Neural progenitor cell (in vitro differentiated cells): ENCODE data around the gene DQX1. TPM values are rescaled to one million over a fixed set of nuclear protein-coding genes. Genes with fewer than 3 reads are reported as not detected.

Experiments
- DNase-seq: peaks from one replicate; pipeline ENCODE4 v3.0.0-alpha.2; 2016; ENCODE audit warnings: low spot score
- H2AFZ ChIP-seq: fragments of 200-600 bp; sonication (generic); replicated peaks from 2 replicates; pipeline ENCODE4 v1.6.1; 2016; ENCODE audit warnings: antibody characterized with exemption
- H3F3A ChIP-seq: fragments of 200-600 bp; sonication (generic); 2 replicates; pipeline ENCODE4 v1.6.1; 2016; ENCODE audit warnings: antibody characterized with exemption, low read depth
- H3K27ac ChIP-seq: fragments of 200-600 bp; sonication (generic); 2 replicates; pipeline ENCODE4 v1.5.1; 2016; ENCODE audit warnings: mild to moderate bottlenecking
- H3K27me3 ChIP-seq: fragments of 200-600 bp; sonication (generic); 2 replicates; pipeline ENCODE4 v1.6.1; 2016; ENCODE audit warnings: mild to moderate bottlenecking, moderate library complexity
- H3K36me3 ChIP-seq: fragments of 200-600 bp; sonication (generic); 2 replicates; pipeline ENCODE4 v1.5.1; 2016
- H3K4me1 ChIP-seq: fragments of 200-600 bp; sonication (generic); 2 replicates; pipeline ENCODE4 v1.6.1; 2016; ENCODE audit warnings: mixed run types
- H3K4me2 ChIP-seq: fragments of 200-600 bp; sonication (generic); 2 replicates; pipeline ENCODE4 v1.6.1; 2016
- H3K4me3 ChIP-seq: fragments of 200-600 bp; sonication (generic); 2 replicates; pipeline ENCODE4 v1.5.1; 2016
- H3K79me2 ChIP-seq: fragments of 200-600 bp; sonication (generic); 2 replicates; pipeline ENCODE4 v1.6.1; 2016; ENCODE audit warnings: low read depth
- H3K9ac ChIP-seq: fragments of 200-600 bp; sonication (generic); 2 replicates; pipeline ENCODE4 v1.6.1; 2016
- H3K9me3 ChIP-seq: fragments of 200-600 bp; sonication (generic); 2 replicates; pipeline ENCODE4 v1.5.1; 2016; ENCODE audit warnings: low read depth
- H4K20me1 ChIP-seq: fragments of 200-600 bp; sonication (generic); 2 replicates; pipeline ENCODE4 v1.6.1; 2016; ENCODE audit warnings: low read depth
- H3K27ac Mint-ChIP-seq: 3 replicates; pipeline ENCODE4 v1.8.0; 2021; ENCODE audit warnings: mixed read lengths
- H3K27me3 Mint-ChIP-seq: 2 replicates; pipeline ENCODE4 v1.8.0; 2022; ENCODE audit warnings: low read depth, mild to moderate bottlenecking, inconsistent platforms, moderate library complexity, mixed read lengths; ENCODE audit not compliant: insufficient read depth
- H3K36me3 Mint-ChIP-seq: 3 replicates; pipeline ENCODE4 v1.8.0; 2021; ENCODE audit warnings: mixed read lengths
- H3K4me1 Mint-ChIP-seq: 3 replicates; pipeline ENCODE4 v1.8.0; 2021; ENCODE audit warnings: mixed read lengths
- H3K4me3 Mint-ChIP-seq: 3 replicates; pipeline ENCODE4 v1.8.0; 2021; ENCODE audit warnings: mild to moderate bottlenecking, moderate library complexity, mixed read lengths
- H3K9me3 Mint-ChIP-seq: 3 replicates; pipeline ENCODE4 v1.8.0; 2020; ENCODE audit warnings: mixed read lengths
- EZH2 ChIP-seq: fragments of 200-600 bp; sonication (generic); IDR thresholded peaks from 2 replicates; pipeline ENCODE4 v1.6.1; 2017; ENCODE audit warnings: antibody characterized with exemption, mild to moderate bottlenecking, moderate library complexity
- EZH2phosphoT487 ChIP-seq: fragments of 200-600 bp; sonication (generic); IDR thresholded peaks from 2 replicates; pipeline ENCODE4 v1.6.1; 2017; ENCODE audit warnings: antibody characterized with exemption
- total RNA-seq: library from RNA; depleted of rRNA; stranded (reverse); fragments of >200 nt; gene quantifications from 2 replicates; pipeline ENCODE4 v1.2.3, GENCODE V29; 2015; ENCODE audit warnings: low replicate concordance
- TF ChIP-seq, protein P1 (sequence below): fragments of 200-600 bp; sonication (generic); IDR thresholded peaks from 2 replicates; pipeline ENCODE4 v1.5.1; 2017; ENCODE audit warnings: antibody characterized with exemption, mild to moderate bottlenecking

The DQX1 gene
- total RNA-seq, 1 donor from 2014 or later, result 0.11 TPM

DNA sequence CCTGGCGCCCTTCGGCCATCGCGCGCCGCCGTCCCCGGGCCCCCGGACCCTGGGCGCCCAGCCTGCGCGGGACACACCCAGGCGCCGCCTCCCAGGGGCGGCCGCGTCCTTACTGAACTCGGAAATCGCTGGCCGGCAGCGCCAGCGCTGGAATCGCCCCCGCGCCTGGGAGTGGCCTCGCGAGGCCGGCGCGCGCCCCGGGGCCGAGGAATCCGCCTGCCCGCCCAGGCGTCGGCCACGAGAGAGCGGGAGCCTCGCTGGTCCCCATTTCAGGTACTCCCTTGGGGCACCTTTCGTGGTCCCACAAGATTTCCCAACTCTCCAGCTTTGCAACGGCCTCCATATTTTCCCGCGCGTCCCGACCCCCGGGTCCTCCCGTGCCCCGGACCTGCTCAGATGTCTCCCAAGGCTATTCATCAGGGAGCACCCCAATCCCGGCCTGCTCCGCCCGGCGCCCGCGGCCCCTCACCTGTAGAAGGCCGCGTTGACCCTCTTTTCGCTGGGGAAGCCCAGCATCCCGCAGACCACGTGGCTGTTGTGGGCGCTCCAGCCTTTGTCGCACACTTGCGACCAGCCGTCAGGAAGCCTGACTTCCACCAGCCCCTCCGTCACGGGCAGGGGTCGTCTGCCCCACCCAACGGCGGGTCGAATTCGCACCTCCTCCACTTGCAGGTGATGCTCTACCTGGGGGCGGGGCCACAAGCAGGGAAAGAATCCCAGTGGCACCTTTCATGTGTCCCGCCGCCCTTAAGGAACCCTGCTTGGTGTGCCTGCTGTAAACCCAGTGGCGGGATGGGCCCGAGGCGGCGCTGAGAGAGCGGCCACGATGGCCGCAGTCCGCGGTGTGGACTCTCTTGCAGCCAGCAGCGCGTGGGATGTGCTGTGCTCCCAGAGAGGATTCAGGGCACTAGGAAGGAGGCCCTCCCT, 23.1 kb upstream of the DQX1 start:
- peaks cover 21% of the 10 kb centered on the region for H3K27me3 Mint-ChIP-seq

DNA sequence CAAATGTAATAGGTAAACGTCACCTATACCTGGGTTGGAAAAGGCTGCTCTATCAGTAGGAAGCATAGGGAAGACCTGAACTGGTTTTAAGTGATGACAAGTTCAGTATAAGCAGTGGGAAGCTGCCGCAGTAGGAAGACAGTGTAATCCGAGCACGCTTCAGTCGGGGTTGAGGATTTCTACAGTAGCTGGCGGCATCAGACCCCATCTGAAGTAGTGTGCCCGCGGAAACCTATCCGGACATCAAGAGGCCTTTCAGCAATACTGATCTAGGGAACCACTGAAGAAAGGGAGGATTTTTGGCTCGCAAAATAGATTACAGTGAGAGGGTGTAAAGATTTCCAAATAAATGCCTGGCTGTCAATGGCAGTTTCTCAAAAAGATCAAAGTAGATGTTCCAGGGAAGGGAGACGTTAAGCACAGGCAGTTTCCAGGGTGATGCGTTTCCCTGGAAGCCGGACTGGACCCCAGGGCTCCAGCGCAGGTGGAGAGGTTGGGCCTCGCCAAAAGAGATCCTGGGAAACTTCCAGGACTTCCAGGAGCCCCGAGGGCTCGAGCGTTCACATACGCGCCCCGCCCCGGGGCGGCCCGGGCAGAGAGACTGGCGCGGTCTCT, 22.4 kb upstream of the DQX1 start:
- Histone ChIP-seq H3K27me3 (peaks cover 45% of the 10 kb centered on the region), H3F3A (peaks cover 23% of the 10 kb centered on the region), H3K36me3 (no peaks in the 10 kb centered on the region), H2AFZ (peak overlapping the region; percentile 95), H3K4me3 (peak overlapping the region; percentile 51), H4K20me1 (peaks cover 14% of the 10 kb centered on the region), H3K27ac (no peak overlapping the region), H3K4me2 (peak overlapping the region; percentile 74), H3K9me3 (no peaks in the 10 kb centered on the region), H3K4me1 (peaks cover 11% of the 10 kb centered on the region), H3K9ac (no peak overlapping the region), H3K79me2 (peaks cover 15% of the 10 kb centered on the region)
- peaks cover 19% of the 10 kb centered on the region for H3K27me3 Mint-ChIP-seq
- H3K9me3 Mint-ChIP-seq, result no peaks in the 10 kb centered on the region
- peaks cover 23% of the 10 kb centered on the region for H3K4me1 Mint-ChIP-seq
- no peak overlapping the region for H3K27ac Mint-ChIP-seq
- peak; percentile 41 for DNase-seq
- TF ChIP-seq, protein P1, sequence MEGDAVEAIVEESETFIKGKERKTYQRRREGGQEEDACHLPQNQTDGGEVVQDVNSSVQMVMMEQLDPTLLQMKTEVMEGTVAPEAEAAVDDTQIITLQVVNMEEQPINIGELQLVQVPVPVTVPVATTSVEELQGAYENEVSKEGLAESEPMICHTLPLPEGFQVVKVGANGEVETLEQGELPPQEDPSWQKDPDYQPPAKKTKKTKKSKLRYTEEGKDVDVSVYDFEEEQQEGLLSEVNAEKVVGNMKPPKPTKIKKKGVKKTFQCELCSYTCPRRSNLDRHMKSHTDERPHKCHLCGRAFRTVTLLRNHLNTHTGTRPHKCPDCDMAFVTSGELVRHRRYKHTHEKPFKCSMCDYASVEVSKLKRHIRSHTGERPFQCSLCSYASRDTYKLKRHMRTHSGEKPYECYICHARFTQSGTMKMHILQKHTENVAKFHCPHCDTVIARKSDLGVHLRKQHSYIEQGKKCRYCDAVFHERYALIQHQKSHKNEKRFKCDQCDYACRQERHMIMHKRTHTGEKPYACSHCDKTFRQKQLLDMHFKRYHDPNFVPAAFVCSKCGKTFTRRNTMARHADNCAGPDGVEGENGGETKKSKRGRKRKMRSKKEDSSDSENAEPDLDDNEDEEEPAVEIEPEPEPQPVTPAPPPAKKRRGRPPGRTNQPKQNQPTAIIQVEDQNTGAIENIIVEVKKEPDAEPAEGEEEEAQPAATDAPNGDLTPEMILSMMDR, result no peak
- TF ChIP-seq EZH2 (no peak), EZH2phosphoT487 (no peak)
- H3K4me3 Mint-ChIP-seq, result peak overlapping the region; percentile 86
- H3K36me3 Mint-ChIP-seq, result peaks cover 26% of the 10 kb centered on the region

More for the DNA sequence above, 23.1 kb upstream of the DQX1 start:
- Histone ChIP-seq H3K9ac (no peak overlapping the region), H3K27ac (no peak overlapping the region), H3K27me3 (peaks cover 45% of the 10 kb centered on the region), H3K9me3 (no peaks in the 10 kb centered on the region), H3K4me3 (peak overlapping the region; percentile 51), H3K4me2 (peak overlapping the region; percentile 74), H4K20me1 (peaks cover 14% of the 10 kb centered on the region), H3K4me1 (peaks cover 11% of the 10 kb centered on the region), H3K36me3 (no peaks in the 10 kb centered on the region), H3F3A (peaks cover 31% of the 10 kb centered on the region), H2AFZ (peak overlapping the region; percentile 95), H3K79me2 (peaks cover 15% of the 10 kb centered on the region)
- peaks cover 23% of the 10 kb centered on the region for H3K4me1 Mint-ChIP-seq
- TF ChIP-seq EZH2 (peak; percentile 70), EZH2phosphoT487 (peak; percentile 35)
- TF ChIP-seq, protein P1, result no peak
- no peak overlapping the region for H3K27ac Mint-ChIP-seq
- H3K9me3 Mint-ChIP-seq, result no peaks in the 10 kb centered on the region
- H3K4me3 Mint-ChIP-seq, result peak overlapping the region; percentile 67
- H3K36me3 Mint-ChIP-seq, result peaks cover 26% of the 10 kb centered on the region
- DNase-seq, result peak; percentile 85

DNA sequence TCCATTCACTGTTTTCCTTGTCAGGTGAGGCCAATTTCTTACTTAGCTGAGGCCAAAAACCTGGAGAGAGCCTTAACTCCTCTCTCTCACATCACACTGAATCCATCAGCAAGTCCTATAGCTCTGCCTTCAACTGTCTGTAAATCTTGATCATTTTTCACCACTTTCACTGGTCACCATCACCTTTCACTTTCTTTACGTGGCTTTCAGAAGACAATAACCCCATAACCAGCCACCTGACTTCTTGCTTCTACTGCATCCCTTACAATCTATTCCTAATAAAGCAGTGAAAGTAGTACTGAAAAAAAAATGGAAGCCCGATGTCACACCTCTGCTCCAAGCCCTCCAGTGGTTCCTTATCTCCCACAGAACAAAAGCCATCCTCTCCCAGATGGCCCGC, 20.0 kb upstream of the DQX1 start:
- H3K4me3 Mint-ChIP-seq, result no peak overlapping the region

More for the DNA sequence above, 20.0 kb upstream of the DQX1 start:
- Mint-ChIP-seq H3K27ac (no peak overlapping the region), H3K36me3 (peaks cover 19% of the 10 kb centered on the region), H3K4me1 (peaks cover 16% of the 10 kb centered on the region), H3K9me3 (no peaks in the 10 kb centered on the region), H3K27me3 (peaks cover 21% of the 10 kb centered on the region)
- Histone ChIP-seq H3K36me3 (no peaks in the 10 kb centered on the region), H3K4me3 (no peak overlapping the region), H3K27me3 (peaks cover 38% of the 10 kb centered on the region), H3K4me1 (peaks cover 4% of the 10 kb centered on the region), H3F3A (peaks cover 13% of the 10 kb centered on the region), H3K9me3 (no peaks in the 10 kb centered on the region), H3K27ac (no peak overlapping the region), H3K9ac (no peak overlapping the region), H4K20me1 (peaks cover 6% of the 10 kb centered on the region), H2AFZ (no peak overlapping the region), H3K79me2 (peaks cover 4% of the 10 kb centered on the region), H3K4me2 (no peak overlapping the region)
- TF ChIP-seq, protein P1, result no peak
- TF ChIP-seq EZH2 (no peak), EZH2phosphoT487 (no peak)
- DNase-seq, result no peak
